Trophoblast cell (in vitro differentiated cells and primary cell): ENCODE data around the gene PLCB2.

Experiments used
- DNase-seq, 2 donors: peaks; one replicate each; pipeline ENCODE4 v3.0.0-alpha.2; 2016
- H2AFZ ChIP-seq: 2 replicates; pipeline ENCODE4 v1.6.1; 2013; ENCODE audit warnings: low read length, moderate library complexity, mild to moderate bottlenecking; ENCODE audit not compliant: insufficient read depth, poor library complexity
- H2AK5ac ChIP-seq: 2 replicates; pipeline ENCODE4 v1.6.1; 2013; ENCODE audit warnings: mild to moderate bottlenecking, low read length
- H2BK120ac ChIP-seq: 2 replicates; pipeline ENCODE4 v1.6.1; 2013; ENCODE audit warnings: low read length, mild to moderate bottlenecking, moderate library complexity; ENCODE audit not compliant: insufficient read depth, poor library complexity
- H2BK12ac ChIP-seq: 2 replicates; pipeline ENCODE4 v1.6.1; 2013; ENCODE audit warnings: mild to moderate bottlenecking, low read length, moderate library complexity
- H2BK5ac ChIP-seq: 2 replicates; pipeline ENCODE4 v1.6.1; 2013; ENCODE audit warnings: low read length, low read depth, moderate library complexity, mild to moderate bottlenecking; ENCODE audit not compliant: poor library complexity
- H3K14ac ChIP-seq: 2 replicates; pipeline ENCODE4 v1.6.1; 2013; ENCODE audit warnings: mild to moderate bottlenecking, low read length
- H3K18ac ChIP-seq: 2 replicates; pipeline ENCODE4 v1.6.1; 2013; ENCODE audit warnings: mild to moderate bottlenecking, low read length
- H3K23ac ChIP-seq: 2 replicates; pipeline ENCODE4 v1.6.1; 2013; ENCODE audit warnings: low read length
- H3K27ac ChIP-seq: 2 replicates; pipeline ENCODE4 v1.5.1; 2013; ENCODE audit warnings: low read depth, mild to moderate bottlenecking, inconsistent platforms, low read length, moderate library complexity
- H3K27me3 ChIP-seq: 2 replicates; pipeline ENCODE4 v1.6.1; 2013; ENCODE audit warnings: inconsistent platforms, mild to moderate bottlenecking, low read length, moderate library complexity; ENCODE audit not compliant: insufficient read depth
- H3K36me3 ChIP-seq, 2 experiments: 1 replicate in 1 of 2; 2 replicates in 1 of 2; pipeline ENCODE4 v1.6.1; 2013; ENCODE audit warnings: low read length in 2 of 2, mild to moderate bottlenecking in 2 of 2, moderate library complexity in 1 of 2; ENCODE audit not compliant: insufficient read depth in 2 of 2, control insufficient read depth in 1 of 2
- H3K4ac ChIP-seq: 2 replicates; pipeline ENCODE4 v1.6.1; 2013; ENCODE audit warnings: low read depth, mild to moderate bottlenecking, low read length, moderate library complexity
- H3K4me1 ChIP-seq, 2 experiments: 1 replicate in 1 of 2; 2 replicates in 1 of 2; pipeline ENCODE4 v1.6.1; 2013; ENCODE audit warnings: low read length in 2 of 2, mild to moderate bottlenecking in 2 of 2, moderate library complexity in 1 of 2; ENCODE audit not compliant: insufficient read depth in 2 of 2, control insufficient read depth in 1 of 2
- H3K4me2 ChIP-seq: 2 replicates; pipeline ENCODE4 v1.6.1; 2013; ENCODE audit warnings: inconsistent platforms, mild to moderate bottlenecking, low read length, moderate library complexity
- H3K4me3 ChIP-seq: 2 replicates; pipeline ENCODE4 v1.5.1; 2013; ENCODE audit warnings: mild to moderate bottlenecking, low read depth, low read length, inconsistent platforms
- H3K79me1 ChIP-seq: one replicate; pipeline ENCODE4 v1.6.1; 2013; ENCODE audit warnings: low read length
- H3K79me2 ChIP-seq: 2 replicates; pipeline ENCODE4 v1.6.1; 2013; ENCODE audit warnings: low read length, mild to moderate bottlenecking; ENCODE audit not compliant: control insufficient read depth, insufficient read depth, poor library complexity
- H3K9ac ChIP-seq: 2 replicates; pipeline ENCODE4 v1.6.1; 2013; ENCODE audit warnings: mild to moderate bottlenecking, low read length
- H3K9me3 ChIP-seq: 2 replicates; pipeline ENCODE4 v1.6.1; 2013; ENCODE audit warnings: low read depth, mild to moderate bottlenecking, control low read depth, inconsistent platforms, low read length; ENCODE audit not compliant: insufficient read depth
- H4K12ac ChIP-seq: 2 replicates; pipeline ENCODE4 v1.6.1; 2013; ENCODE audit warnings: low read depth, mild to moderate bottlenecking, low read length, moderate library complexity
- H4K8ac ChIP-seq: 2 replicates; pipeline ENCODE4 v1.6.1; 2013; ENCODE audit warnings: low read depth, mild to moderate bottlenecking, low read length, moderate library complexity
- H4K91ac ChIP-seq: one replicate; pipeline ENCODE4 v1.6.1; 2013; ENCODE audit warnings: low read depth, mild to moderate bottlenecking, low read length, moderate library complexity
- WGBS: extraction: QIAGEN DNeasy Blood & Tissue Kit; methylation state at CpG from one replicate; pipeline ENCODE4 v1.1.7; 2013; ENCODE audit warnings: missing lambda C conversion rate; ENCODE audit not compliant: insufficient read length, insufficient coverage; ENCODE audit errors: extremely low coverage; 5-methylcytosine and 5-hydroxymethylcytosine counted together

The PLCB2 gene

DNA sequence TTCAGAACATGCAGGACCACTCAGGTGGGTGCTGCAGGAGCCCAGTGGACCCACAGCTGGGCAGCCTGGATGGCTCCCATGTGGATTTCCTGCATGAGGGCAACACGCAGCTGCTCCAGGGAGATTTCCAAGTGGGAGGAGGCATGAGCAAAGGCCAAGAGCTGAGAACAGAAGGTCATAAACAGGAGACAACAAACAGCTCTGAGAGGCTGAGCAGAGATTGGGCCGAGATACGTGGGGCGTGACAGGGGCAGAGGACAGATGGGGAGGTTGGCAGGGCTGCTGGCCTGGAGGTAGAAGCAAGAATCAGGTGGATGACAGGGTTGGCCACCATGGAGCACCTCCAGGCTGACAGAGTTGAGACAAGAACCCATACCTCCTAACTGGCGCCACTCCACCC is 46.0 kb upstream of the PLCB2 start:
- Histone ChIP-seq H3K79me1 (no peaks in the 10 kb centered on the region), H3K9me3 (no peaks in the 10 kb centered on the region), H3K18ac (no peak overlapping the region), H2AK5ac (no peak overlapping the region), H3K4me2 (no peak overlapping the region), H3K4me1 (peaks cover 2 to 6% of the 10 kb centered on the region in 2 experiments), H2BK12ac (no peak overlapping the region), H4K91ac (no peak overlapping the region), H4K12ac (no peak overlapping the region), H2AFZ (no peak overlapping the region), H2BK5ac (no peak overlapping the region), H2BK120ac (no peak overlapping the region), H3K36me3 (no peaks in the 10 kb centered on the region), H3K23ac (no peak overlapping the region), H3K27me3 (no peaks in the 10 kb centered on the region), H3K14ac (no peak overlapping the region), H3K79me2 (no peaks in the 10 kb centered on the region), H3K27ac (no peak overlapping the region), H3K4me3 (no peak overlapping the region), H3K4ac (no peak overlapping the region), H4K8ac (no peak overlapping the region), H3K9ac (no peak overlapping the region)
- WGBS: no CpG with 5 or more reads among the region's 5 CpGs
- no peak for DNase-seq

DNA sequence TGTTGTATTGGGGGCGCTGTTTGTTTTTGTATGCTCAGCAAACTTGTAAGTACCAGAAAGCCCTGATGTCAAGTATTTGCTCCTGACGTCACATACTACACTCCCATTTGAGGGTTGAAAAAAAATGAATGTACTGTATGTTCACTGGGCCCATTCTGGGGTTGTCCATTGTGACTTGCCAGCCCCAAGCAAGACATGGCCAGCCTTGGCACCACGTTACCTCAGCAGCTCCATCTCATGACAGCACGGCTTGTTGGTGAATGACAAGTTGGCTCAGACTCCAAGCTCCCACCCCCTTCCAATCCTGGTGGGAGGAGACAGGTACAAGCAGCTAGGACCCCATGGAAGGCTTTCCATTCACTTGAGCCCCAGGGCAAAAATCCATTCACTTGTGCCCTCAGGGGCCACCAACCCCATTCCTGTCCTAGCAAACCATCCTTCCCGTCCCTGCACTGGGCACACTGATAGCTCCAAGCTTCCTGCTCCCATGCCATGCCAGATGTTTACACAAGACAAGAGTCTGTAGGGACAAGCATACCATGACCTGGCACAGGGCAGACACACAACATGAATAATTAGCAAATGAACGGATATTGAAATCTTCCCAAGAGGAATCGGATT is 44.7 kb upstream of the PLCB2 start:
- Histone ChIP-seq H4K8ac (no peak overlapping the region), H3K23ac (no peak overlapping the region), H3K4me3 (no peak overlapping the region), H3K4me2 (no peak overlapping the region), H2BK120ac (no peak overlapping the region), H3K79me1 (no peaks in the 10 kb centered on the region), H3K4me1 (no peaks in the 10 kb centered on the region), H4K91ac (no peak overlapping the region), H4K12ac (no peak overlapping the region), H3K79me2 (no peaks in the 10 kb centered on the region), H2BK12ac (no peak overlapping the region), H3K14ac (no peak overlapping the region), H3K18ac (no peak overlapping the region), H3K9me3 (peaks cover under 1% of the 10 kb centered on the region), H3K27ac (no peak overlapping the region), H2AK5ac (no peak overlapping the region), H3K9ac (no peak overlapping the region), H2AFZ (no peak overlapping the region), H3K4ac (no peak overlapping the region), H2BK5ac (no peak overlapping the region), H3K27me3 (no peaks in the 10 kb centered on the region), H3K36me3 (no peaks in the 10 kb centered on the region)
- DNase-seq: no peak
- no CpG with 5 or more reads among the region's 7 CpGs for WGBS

DNA sequence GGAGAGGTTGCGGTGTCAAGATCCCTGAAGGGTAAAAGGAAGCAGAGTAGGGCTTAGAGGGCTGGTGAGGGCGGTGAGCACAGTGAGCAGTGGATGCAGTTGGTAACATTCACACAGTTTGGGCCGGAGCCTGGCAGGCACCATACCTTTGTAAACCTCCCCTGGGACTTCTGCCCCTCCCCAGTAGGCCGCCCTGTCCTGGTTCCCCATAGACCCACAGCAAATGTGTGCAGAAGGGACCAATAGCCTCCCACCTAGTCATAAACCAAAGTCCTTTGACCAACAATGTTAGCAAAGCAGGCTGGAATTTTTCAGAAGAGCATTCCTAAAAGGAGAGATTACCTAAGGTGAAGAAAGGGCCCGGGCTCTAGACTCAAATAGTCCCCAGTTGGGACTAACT is 41.4 kb upstream of the PLCB2 start:
- Histone ChIP-seq H3K79me1 (no peaks in the 10 kb centered on the region), H3K4me3 (no peak overlapping the region)

DNA sequence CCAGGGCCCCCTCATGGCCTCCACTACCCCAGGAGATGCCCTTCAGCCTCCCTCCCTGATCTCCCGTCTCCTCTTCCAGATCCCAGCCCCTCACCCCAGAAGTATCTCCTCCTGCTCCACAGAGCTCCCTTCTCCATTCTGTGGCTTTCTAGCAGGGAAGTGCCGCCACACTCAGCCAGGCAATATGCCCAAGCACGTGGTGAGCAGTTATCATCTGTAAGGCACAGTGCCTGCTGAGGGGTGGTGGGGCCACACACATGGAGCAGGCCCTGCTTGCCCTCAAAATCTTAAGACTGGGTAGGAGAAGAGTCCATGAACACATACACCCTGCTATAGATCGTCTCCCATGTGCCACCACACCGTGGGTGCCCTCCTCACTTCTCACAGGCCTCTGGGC is 40.7 kb upstream of the PLCB2 start:
- Histone ChIP-seq H2AFZ (no peak overlapping the region), H3K9me3 (peaks cover 2% of the 10 kb centered on the region)
- WGBS: no CpG with 5 or more reads among the region's 5 CpGs

More for the DNA sequence above, 41.4 kb upstream of the PLCB2 start:
- Histone ChIP-seq H2AFZ (no peak overlapping the region), H4K8ac (no peak overlapping the region), H3K18ac (no peak overlapping the region), H3K4me1 (no peaks in the 10 kb centered on the region), H3K27me3 (no peaks in the 10 kb centered on the region), H3K79me2 (no peaks in the 10 kb centered on the region), H2BK5ac (no peak overlapping the region), H2AK5ac (no peak overlapping the region), H2BK120ac (no peak overlapping the region), H3K27ac (no peak overlapping the region), H4K12ac (no peak overlapping the region), H3K36me3 (no peaks in the 10 kb centered on the region), H3K9me3 (peaks cover 2% of the 10 kb centered on the region), H3K9ac (no peak overlapping the region), H2BK12ac (no peak overlapping the region), H3K4ac (no peak overlapping the region), H3K14ac (no peak overlapping the region), H3K4me2 (no peak overlapping the region), H3K23ac (no peak overlapping the region), H4K91ac (no peak overlapping the region)
- WGBS: no CpG with 5 or more reads among the region's 5 CpGs
- no peak for DNase-seq

More for the DNA sequence above, 40.7 kb upstream of the PLCB2 start:
- H3K4ac ChIP-seq: no peak overlapping the region
- no peak overlapping the region for H2BK12ac ChIP-seq
- no peak overlapping the region for H2BK5ac ChIP-seq
- peak overlapping the region; percentile 24 for H3K9ac ChIP-seq
- no peaks in the 10 kb centered on the region for H3K79me1 ChIP-seq
- H3K4me3 ChIP-seq: no peak overlapping the region
- no peak overlapping the region for H2AK5ac ChIP-seq
- no peaks in the 10 kb centered on the region for H3K36me3 ChIP-seq
- H4K91ac ChIP-seq: no peak overlapping the region
- H3K14ac ChIP-seq: no peak overlapping the region
- H4K8ac ChIP-seq: no peak overlapping the region
- no peaks in the 10 kb centered on the region for H3K27me3 ChIP-seq
- no peak overlapping the region for H3K18ac ChIP-seq
- H4K12ac ChIP-seq: no peak overlapping the region
- no peak overlapping the region for H3K4me2 ChIP-seq
- no peaks in the 10 kb centered on the region for H3K79me2 ChIP-seq
- DNase-seq: no peak
- no peaks in the 10 kb centered on the region for H3K4me1 ChIP-seq
- no peak overlapping the region for H3K27ac ChIP-seq
- no peak overlapping the region for H2BK120ac ChIP-seq
- H3K23ac ChIP-seq: no peak overlapping the region
